ENCODE measurements around the gene PLCB3.
"Not testable (repeated sequence)": the region's sequence is repeated elsewhere in the genome, so short reads cannot be mapped to it uniquely, and the experiment has no call there.

Gene PLCB3

GRCh38 chr11:64238076-64238475 is 13.3 kb upstream of the PLCB3 start:
- no peak for DNase-seq

- no peak for DNase-seq
Observed at GRCh38 chr11:64238999-64239398, 12.3 kb upstream of the PLCB3 start.

- no peak for DNase-seq
Observed at GRCh38 chr11:64239662-64240434, 11.5 kb upstream of the PLCB3 start.

DNA sequence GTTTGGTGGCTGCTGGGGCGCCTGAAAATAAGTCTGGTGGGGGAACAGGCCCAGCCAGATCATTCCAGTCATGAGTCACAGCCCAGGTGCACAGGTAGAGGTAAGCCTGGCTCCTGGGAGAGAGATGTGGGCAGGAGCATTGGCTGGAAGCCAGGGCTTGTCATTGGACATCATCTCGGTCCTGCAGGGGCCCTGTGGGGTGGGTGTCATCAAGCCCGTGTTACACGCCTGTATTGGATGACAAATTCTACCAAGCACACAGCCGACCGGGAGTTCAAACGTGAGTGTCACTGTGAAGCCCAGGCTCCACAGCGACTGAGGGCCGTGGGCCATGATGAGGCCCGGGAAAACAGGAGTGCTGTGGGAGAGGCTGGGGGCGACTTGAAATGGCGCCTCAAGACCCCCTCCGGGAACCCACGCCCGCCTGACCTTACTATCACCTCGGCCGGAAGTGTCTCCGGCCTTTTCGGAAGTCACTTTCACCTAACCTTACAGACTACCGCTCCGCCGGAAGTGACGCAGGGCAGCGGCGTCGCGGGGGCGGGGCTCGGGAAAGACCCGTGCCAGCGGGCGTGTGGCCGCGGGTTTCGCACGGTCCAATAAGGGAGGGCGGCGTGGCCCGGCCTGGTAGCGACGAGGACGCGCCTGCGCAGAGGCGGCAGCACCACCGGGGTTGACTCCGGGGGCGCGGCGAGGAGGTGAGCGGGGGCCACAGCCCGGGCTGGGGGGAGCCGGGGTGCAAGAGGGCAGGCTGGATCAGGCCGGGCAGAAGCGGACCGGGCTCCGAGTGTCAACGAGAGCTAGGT is 10.7 kb upstream of the PLCB3 start, which contains the start of gene FKBP2:
TSS of gene FKBP2 (plus strand) at position 661 of the 806 bp plus-strand sequence. CDS start 1,293 bp downstream, outside the sequence.
- DNase-seq, result peak; percentile 67

GRCh38 chr11:64241241-64241490 is 10.2 kb upstream of the PLCB3 start:
- DNase-seq, result no peak

DNA sequence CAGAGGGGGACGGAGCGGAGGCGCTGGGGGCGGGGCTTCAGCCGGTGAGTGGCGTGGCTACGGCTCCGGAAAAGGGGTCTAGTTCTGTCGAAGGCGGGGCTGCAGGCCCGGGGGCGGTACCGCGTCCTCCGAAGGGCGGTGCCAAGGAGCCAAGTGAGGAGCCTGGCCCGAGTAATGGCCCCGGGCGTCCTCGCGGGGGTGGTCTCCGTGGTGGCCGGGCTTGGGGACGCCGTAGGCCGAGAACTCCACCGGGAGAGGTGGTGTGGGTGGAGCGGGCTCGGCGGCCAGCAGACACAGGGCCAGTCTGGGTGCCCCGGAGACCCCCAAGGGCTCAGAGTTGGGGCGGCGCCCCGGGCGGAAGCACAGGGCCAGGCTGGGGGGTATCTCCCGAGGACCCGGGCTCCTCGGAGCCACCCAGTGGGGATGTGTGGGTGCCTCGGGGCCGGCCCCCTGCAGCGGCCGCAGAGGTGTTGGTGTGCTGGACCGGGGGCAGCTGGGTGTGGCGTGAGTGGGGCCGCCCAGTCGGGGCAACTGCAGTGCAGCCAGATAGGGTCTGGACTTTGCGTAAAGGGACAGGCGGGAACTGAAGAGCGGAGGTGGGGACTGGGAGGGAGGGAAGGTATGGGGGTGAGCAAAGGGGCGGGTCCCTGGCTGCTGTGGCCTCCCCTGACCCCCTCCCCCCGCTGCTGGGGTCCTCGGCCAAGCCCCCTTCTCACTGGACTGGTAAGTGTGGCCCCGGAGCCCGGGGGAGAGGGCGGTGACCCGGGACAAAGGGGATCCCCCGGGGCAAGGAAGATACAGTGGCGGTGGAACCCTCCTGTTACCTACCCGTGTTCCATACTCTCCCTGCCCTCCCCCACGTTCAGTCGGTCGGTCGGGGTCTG is 9.6 kb upstream of the PLCB3 start:
- DNase-seq, result peak; percentile 82

DNA sequence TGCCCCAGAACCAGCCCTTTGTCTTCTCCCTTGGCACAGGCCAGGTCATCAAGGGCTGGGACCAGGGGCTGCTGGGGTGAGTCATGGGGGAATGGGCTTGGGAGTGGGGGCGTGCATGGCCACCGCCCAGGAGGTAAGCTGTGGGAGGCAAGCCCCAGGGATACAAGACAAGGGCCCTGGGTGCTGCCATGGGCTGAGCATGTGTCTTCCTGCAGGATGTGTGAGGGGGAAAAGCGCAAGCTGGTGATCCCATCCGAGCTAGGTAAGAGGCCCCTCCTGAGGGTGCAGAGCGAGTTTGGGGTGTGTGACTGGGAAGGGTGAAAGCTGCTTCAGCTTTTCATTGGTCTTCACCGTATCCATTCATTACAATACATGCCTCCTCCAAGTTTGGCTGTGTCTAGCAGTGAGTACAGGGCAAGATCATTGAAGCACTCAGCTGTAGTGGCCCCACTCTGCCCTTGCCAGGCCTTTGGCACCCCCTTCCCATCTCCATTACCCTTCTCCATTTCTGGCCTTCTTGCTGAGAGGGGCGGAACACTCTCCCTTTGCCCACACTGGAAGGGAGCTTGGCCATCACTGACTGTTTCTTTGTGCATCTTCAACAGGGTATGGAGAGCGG is 8.0 kb upstream of the PLCB3 start:
- DNase-seq, result no peak

GRCh38 chr11:64244107-64244506 is 7.2 kb upstream of the PLCB3 start:
- DNase-seq, result no peak

GRCh38 chr11:64244966-64245365 is 6.4 kb upstream of the PLCB3 start:
- DNase-seq, result no peak

DNA sequence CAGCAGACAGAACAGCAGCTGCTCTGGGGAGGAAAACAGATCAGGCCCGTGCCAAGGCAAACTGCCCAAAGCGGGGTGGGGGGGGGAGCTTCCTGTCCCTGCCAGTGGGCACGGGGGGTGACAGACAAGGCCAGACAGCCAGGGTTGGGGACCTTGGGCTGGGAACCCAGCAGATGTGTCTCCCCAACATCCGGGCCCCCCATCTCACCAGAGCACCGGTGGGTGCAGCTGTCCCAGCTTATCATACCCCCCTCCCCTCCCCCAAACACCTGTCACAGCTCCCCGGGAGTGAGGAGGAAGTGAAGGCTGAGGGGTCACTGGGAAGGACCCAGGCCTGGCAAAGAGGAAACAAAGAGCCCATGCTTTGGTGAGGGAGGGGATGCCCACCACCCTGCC is 5.9 kb upstream of the PLCB3 start:
- DNase-seq, result no peak

- no peak for DNase-seq
Observed at GRCh38 chr11:64245797-64246620, 5.3 kb upstream of the PLCB3 start.

GRCh38 chr11:64246621-64246870 is 4.8 kb upstream of the PLCB3 start:
- DNase-seq, result not testable (repeated sequence)

DNA sequence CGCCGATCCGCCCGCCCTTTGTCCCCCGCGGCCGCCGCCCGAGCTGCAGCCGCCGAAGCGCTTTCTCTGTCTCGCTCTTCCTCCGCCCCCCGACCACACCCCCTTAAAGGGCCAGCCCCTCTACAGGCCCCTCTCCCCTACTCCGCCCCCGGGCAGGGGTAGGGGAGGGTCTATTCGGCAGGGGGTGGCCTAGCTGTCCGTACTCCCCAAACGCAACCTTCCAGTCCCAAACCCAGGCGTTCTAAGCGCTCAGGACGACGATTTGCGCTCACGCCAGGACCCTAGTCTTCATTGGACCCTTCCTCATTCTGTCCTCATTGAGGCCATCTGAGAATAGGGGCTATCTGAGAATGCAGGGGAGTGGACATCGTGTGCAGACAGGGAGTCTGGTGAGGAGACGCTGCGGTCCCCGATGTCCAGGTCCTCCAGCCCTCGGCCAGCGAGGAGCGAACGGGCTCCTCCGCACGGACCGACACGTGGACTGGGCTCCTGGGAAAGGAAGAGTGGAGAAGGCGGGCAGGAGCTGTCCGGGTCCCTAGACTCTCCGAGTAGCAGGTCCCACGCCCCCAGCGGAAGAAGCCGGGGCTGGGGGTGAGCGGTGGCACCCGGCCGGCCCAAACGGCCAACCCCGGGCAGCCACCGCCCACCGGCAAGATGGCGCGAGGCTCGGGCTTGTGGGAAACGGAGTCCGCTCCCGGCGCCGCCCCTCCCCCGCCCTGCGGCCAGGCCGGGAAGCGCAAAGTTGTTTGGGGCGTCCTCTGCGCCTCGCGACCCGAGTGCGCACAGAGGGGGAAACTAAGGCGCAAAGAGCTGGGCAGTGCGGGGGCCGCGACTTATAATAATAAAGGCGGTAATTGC is 4.2 kb upstream of the PLCB3 start, which contains the start of gene PPP1R14B:
TSS of gene PPP1R14B (minus strand) at position 73 of the 858 bp plus-strand sequence. CDS start 270 bp downstream, outside the sequence.
- peak; percentile 21 for DNase-seq

DNA sequence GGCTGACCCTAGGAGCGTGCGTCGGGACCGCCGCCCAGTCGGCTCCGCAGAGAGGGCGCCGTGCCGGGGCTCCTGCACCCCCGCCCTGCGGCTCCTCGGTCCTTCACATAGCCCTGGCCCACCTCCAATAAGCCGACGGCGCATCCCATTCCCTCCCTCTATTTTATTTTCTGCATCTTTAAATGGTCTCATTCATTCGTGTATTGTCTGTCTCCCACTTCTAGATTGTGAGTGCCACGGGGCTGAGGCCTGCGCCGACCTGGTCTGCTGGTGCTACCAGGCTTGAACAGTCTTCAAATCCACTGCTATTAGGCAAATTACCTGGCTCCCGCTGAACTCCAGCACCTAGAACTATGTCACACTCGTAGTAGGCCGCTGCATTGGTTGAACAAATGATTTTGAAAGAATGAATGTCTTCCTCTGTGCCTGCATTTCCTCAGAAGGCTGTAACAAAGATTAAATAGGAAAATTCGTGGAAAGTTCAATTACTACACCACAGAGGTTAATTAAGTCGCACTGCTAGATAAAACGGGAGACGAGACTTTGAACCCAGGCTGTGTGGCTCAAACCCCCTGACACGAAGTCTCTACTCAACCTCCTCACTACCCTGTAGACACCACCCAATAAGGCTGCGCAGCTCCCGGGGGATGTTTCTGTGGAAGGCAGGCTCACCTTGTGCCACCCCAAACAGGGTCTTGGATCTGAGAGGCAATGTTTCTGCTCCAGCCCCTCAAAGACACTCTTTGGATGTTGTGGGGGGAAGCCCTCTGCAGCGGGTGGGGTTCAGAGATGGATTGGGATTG is 3.4 kb upstream of the PLCB3 start:
- no peak for DNase-seq

GRCh38 chr11:64248578-64248977 is 2.8 kb upstream of the PLCB3 start:
- no peak for DNase-seq

DNA sequence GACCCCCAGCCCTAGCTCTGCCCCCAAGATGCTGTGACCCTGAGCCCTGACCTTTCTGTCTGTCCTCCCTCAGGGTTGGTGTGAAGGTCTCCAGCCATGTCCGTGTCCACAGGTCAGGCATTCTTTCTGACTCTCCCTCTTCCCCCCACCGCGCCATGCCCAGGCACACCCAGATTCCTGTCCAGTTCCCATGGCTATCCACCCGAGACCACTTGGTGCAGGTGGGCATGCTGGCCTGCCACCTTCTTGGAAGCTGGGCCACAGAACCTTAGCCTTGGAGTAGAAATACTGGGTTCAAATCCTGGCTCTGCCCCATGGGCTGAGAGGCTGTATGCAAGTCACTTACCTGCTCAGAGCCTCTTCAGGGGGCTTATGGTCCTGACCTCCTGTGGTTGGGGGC is 2.3 kb upstream of the PLCB3 start:
- DNase-seq, result no peak

- no peak for DNase-seq
Observed at GRCh38 chr11:64249563-64250414, 1.5 kb upstream of the PLCB3 start.

DNA sequence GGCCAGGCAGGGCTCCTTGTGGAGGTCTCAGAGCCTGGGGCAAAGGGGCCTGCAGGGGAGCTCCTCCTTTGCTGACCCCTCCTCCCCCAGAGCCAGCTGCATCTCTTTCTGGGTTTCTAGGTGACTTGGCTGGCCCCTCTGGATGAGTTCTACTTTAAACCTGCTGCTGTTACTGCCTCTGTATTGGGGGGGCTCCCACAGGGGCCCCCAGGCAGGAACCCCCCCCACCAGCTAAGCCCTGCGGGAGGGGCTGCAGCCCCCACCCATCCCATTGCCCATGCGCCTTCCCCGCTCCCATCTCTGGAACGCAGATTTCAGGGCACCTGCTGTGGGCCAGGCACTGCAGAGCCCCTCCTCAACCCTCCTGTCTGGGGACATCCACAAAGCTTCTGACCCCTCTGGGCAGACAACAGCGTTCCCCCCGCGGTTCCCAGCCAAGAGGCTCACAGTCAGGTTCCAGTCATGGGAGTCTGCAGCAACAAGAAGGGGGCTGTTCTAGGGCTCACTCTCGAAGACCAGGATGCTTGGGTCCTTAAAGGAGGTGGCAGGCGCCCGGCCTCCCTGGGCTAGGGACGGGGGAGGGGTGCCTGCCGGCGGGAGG is 815 bp upstream of the PLCB3 start:
- peak; percentile 6 for DNase-seq

- DNase-seq, result no peak
Observed at GRCh38 chr11:64251753-64252002, 348 bp downstream of the PLCB3 start.

Measured in NCI-H524 treated with DMSO at 0.1 percent for 48 hours (cell line).